Measurements from ENCODE around the gene HBE1.

The HBE1 gene

GRCh38 chr11:5232176-5232575, 37.6 kb downstream of the HBE1 start:
- no peak for DNase-seq

- DNase-seq, result no peak
Measured at GRCh38 chr11:5231111-5231510, 38.6 kb downstream of the HBE1 start.

- no peak for DNase-seq
Measured at GRCh38 chr11:5230266-5230665, 39.5 kb downstream of the HBE1 start.

- DNase-seq, result no peak
Measured at GRCh38 chr11:5229796-5230195, 39.9 kb downstream of the HBE1 start.

- no peak for DNase-seq
Measured at GRCh38 chr11:5229356-5229755, 40.4 kb downstream of the HBE1 start.

GRCh38 chr11:5228124-5228523, 41.6 kb downstream of the HBE1 start:
- DNase-seq, result no peak

DNA sequence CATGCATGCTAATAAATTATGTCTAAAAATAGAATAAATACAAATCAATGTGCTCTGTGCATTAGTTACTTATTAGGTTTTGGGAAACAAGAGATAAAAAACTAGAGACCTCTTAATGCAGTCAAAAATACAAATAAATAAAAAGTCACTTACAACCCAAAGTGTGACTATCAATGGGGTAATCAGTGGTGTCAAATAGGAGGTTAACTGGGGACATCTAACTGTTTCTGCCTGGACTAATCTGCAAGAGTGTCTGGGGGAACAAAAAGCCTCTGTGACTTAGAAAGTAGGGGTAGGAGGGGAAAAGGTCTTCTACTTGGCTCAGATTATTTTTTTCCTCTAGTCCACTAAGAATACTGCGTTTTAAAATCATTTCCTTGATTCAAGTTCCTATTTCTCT, 42.1 kb downstream of the HBE1 start:
- DNase-seq, result no peak

GRCh38 chr11:5226732-5227310, 42.9 kb downstream of the HBE1 start, which contains the start of gene HBB:
HBB (minus strand) TSS chr11:5227071; CDS start chr11:5227021, 50 bp downstream.
- no peak for DNase-seq

GRCh38 chr11:5225480-5225871, 44.3 kb downstream of the HBE1 start:
- no peak for DNase-seq

DNA sequence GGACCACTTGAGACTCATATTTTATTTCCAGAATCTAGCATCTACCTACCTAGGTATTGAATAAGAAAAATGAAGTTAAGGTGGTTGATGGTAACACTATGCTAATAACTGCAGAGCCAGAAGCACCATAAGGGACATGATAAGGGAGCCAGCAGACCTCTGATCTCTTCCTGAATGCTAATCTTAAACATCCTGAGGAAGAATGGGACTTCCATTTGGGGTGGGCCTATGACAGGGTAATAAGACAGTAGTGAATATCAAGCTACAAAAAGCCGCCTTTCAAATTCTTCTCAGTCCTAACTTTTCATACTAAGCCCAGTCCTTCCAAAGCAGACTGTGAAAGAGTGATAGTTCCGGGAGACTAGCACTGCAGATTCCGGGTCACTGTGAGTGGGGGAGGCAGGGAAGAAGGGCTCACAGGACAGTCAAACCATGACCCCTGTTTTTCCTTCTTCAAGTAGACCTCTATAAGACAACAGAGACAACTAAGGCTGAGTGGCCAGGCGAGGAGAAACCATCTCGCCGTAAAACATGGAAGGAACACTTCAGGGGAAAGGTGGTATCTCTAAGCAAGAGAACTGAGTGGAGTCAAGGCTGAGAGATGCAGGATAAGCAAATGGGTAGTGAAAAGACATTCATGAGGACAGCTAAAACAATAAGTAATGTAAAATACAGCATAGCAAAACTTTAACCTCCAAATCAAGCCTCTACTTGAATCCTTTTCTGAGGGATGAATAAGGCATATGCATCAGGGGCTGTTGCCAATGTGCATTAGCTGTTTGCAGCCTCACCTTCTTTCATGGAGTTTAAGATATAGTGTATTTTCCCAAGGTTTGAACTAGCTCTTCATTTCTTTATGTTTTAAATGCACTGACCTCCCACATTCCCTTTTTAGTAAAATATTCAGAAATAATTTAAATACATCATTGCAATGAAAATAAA, 44.9 kb downstream of the HBE1 start:
- no peak for DNase-seq

DNA sequence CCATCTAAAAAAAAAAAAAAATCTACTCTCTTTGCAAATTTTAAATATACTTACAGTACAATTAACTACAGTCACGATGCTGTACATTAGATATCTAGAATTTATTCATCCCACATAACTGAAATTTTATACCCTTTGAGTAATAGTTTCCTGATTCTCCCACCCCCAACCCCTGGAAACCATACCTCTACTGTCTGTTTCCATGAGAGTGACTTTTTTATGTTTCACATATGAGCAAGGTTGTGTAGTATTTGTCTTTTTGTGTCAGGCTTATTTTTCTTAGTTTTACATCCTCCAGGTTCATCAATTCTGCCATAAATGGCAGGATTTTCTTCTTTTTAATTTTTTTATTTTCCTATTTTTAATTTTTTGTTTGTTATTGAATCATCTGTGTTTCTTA, 46.1 kb downstream of the HBE1 start:
- DNase-seq, result no peak

DNA sequence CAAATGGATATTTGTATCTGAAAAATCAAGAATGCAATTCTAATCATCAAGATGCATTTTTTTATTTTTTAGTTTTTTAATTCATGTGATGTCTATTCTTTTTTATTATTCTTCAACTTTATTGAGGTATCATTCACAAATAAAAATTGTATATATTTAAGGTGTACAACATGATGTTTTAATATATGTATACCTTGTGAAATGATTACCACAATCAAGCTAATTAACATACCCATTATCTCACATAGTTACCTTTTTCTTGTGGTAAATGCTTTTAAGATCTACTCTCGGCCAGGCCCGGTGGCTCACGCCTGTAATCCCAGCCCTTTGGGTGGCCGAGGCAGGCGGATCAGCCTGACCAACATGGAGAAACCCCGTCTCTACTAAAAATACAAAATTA, 46.6 kb downstream of the HBE1 start:
- no peak for DNase-seq
